BLaER1 treated with 17β-estradiol and CSF1 and Interleukin-3, amounts not matched to agents 10 nM and 100 nM (cell line): ENCODE data around the gene CREB1.
A peak's percentile ranks its signal among the peaks of the same experiment; 100 is the strongest.
"Not testable (repeated sequence)": the region's sequence is repeated elsewhere in the genome, so short reads cannot be mapped to it uniquely, and the experiment has no call there.

Source experiments
- H3K27ac ChIP-seq, 11 experiments: shearing (Covaris generic); formaldehyde crosslinking; 2 replicates each; pipeline ENCODE4 v1.8.1; 2022
- H3K27me3 ChIP-seq, 11 experiments: shearing (Covaris generic); formaldehyde crosslinking; 2 replicates each; pipeline ENCODE4 v1.8.1; 2022
- H3K36me3 ChIP-seq, 11 experiments: shearing (Covaris generic); formaldehyde crosslinking; 2 replicates each; pipeline ENCODE4 v1.8.1; 2022
- H3K4me1 ChIP-seq, 10 experiments: shearing (Covaris generic); formaldehyde crosslinking; 2 replicates each; pipeline ENCODE4 v1.8.1; 2022
- H3K4me2 ChIP-seq, 11 experiments: shearing (Covaris generic); formaldehyde crosslinking; 2 replicates each; pipeline ENCODE4 v1.8.1; 2022
- H3K4me3 ChIP-seq, 10 experiments: shearing (Covaris generic); formaldehyde crosslinking; 2 replicates each; pipeline ENCODE4 v1.8.1; 2022
- H3K9ac ChIP-seq, 11 experiments: shearing (Covaris generic); formaldehyde crosslinking; 2 replicates each; pipeline ENCODE4 v1.8.1; 2022
- H3K9me3 ChIP-seq, 11 experiments: shearing (Covaris generic); formaldehyde crosslinking; replicated peaks in 1 of 11; 2 replicates each; pipeline ENCODE4 v1.8.1; 2022
- H4K20me1 ChIP-seq, 11 experiments: shearing (Covaris generic); formaldehyde crosslinking; 2 replicates each; pipeline ENCODE4 v1.8.1; 2022
- Cebpa-rat ChIP-seq, 11 experiments: shearing (Covaris generic); IDR thresholded peaks; 2 replicates each; pipeline ENCODE4 v1.8.1; 2022

CREB1 gene

DNA sequence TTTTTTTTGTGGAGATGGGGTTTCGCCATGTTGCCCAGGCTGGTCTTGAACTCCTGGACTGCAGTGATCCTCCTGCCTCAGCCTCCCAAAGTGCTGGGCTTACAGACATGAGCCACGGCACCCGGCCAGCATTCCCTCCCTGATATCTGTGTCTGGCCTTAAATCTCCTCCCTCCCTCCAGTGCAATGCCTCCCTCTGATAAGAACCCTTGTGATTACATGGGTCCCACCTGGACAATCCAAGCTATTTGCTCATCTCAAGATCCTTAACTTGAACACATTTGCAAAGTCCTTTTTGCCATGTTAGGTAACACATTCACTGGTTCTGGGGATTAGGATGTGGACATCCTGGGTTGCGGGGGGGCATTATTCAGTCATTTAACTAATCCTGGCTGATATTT, 40.5 kb upstream of the CREB1 start:
- no peaks in the 10 kb centered on the region for H3K9me3 ChIP-seq
- H3K4me2 ChIP-seq: no peak overlapping the region
- H3K27me3 ChIP-seq: no peaks in the 10 kb centered on the region
- no peaks in the 10 kb centered on the region for H3K36me3 ChIP-seq
- H3K4me1 ChIP-seq: peaks cover 0 to 8% (median 0%) of the 10 kb centered on the region in 10 experiments; a peak in 2 of 20 replicates
- H3K9ac ChIP-seq: no peak overlapping the region
- H4K20me1 ChIP-seq: no peaks in the 10 kb centered on the region
- H3K27ac ChIP-seq: no peak overlapping the region
- no peak overlapping the region for H3K4me3 ChIP-seq
- TF ChIP-seq Cebpa-rat (IDR thresholded peaks at IDR 0.05): no peak

DNA sequence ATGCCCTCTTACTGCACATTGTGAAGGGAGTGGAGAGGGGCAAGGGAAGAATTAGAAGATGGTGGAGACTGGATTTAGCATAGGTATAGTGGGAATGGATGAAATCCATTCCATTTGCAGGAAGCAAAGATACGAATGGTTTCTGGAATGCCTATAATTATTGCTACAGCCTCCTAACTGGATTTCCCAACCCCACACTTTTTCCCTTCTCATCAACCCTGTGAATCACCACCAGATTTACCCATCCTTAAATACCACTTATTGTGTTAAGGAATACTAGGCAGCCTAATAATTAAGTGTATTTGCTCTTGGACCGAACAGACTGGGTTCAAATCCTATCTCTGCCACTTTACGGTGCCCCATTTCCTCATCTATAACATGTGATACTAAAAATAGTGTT, 39.3 kb upstream of the CREB1 start:
- Histone ChIP-seq H3K27ac (no peak overlapping the region), H3K36me3 (no peaks in the 10 kb centered on the region), H3K4me3 (no peak overlapping the region), H3K9me3 (no peaks in the 10 kb centered on the region), H3K4me2 (no peak overlapping the region), H3K27me3 (no peaks in the 10 kb centered on the region), H3K9ac (no peak overlapping the region), H4K20me1 (no peaks in the 10 kb centered on the region), H3K4me1 (peaks cover 0 to 8% (median 0%) of the 10 kb centered on the region in 10 experiments; a peak in 2 of 20 replicates)
- no peak for TF ChIP-seq Cebpa-rat (IDR thresholded peaks at IDR 0.05)

DNA sequence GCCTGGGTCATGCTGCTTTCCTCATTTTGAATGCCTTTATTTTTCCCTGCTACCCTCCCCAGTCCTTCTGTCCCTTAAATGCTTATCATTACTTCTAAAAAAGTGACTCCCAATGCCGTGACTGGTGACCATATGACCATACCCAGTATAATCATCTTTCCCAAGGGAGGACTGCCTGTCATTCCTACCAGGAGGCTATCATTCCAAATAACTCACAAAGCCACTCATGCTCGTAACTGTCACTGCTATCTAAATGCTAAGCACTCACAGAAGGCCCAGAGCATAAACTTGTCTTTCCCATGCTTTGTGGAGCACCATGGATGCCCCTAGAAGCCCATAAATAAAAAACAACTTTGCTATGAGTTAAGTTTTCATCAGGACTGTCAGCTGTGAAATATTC, 38.7 kb upstream of the CREB1 start:
- no peak overlapping the region for H3K4me3 ChIP-seq
- H3K4me2 ChIP-seq: no peak overlapping the region
- no peaks in the 10 kb centered on the region for H3K9me3 ChIP-seq
- no peaks in the 10 kb centered on the region for H4K20me1 ChIP-seq
- no peaks in the 10 kb centered on the region for H3K27me3 ChIP-seq
- TF ChIP-seq Cebpa-rat (IDR thresholded peaks at IDR 0.05): no peak
- no peak overlapping the region for H3K27ac ChIP-seq
- H3K4me1 ChIP-seq: peaks cover 0 to 8% (median 0%) of the 10 kb centered on the region in 10 experiments; a peak in 2 of 20 replicates
- H3K36me3 ChIP-seq: no peaks in the 10 kb centered on the region
- no peak overlapping the region for H3K9ac ChIP-seq

- Histone ChIP-seq H3K4me3 (no peak overlapping the region), H3K4me2 (no peak overlapping the region; a peak in 1 of 22 replicates), H3K9me3 (no peaks in the 10 kb centered on the region), H3K4me1 (peaks cover 0 to 8% (median 0%) of the 10 kb centered on the region in 10 experiments; a peak in 2 of 20 replicates), H3K36me3 (no peaks in the 10 kb centered on the region), H3K27ac (no peak overlapping the region), H3K27me3 (no peaks in the 10 kb centered on the region), H3K9ac (no peak overlapping the region), H4K20me1 (no peaks in the 10 kb centered on the region)
- no peak for TF ChIP-seq Cebpa-rat (IDR thresholded peaks at IDR 0.05)
Observed at GRCh38 chr2:207491956-207492355, 37.8 kb upstream of the CREB1 start.

GRCh38 chr2:207492461-207492860, 37.3 kb upstream of the CREB1 start:
- Histone ChIP-seq H3K27me3 (no peaks in the 10 kb centered on the region), H3K27ac (no peak overlapping the region), H3K36me3 (no peaks in the 10 kb centered on the region), H3K9ac (no peak overlapping the region), H3K4me3 (no peak overlapping the region), H3K9me3 (no peaks in the 10 kb centered on the region), H3K4me1 (peaks cover 0 to 9% (median 0%) of the 10 kb centered on the region in 10 experiments; a peak in 2 of 20 replicates), H3K4me2 (no peak overlapping the region; a peak in 1 of 22 replicates), H4K20me1 (no peaks in the 10 kb centered on the region)
- TF ChIP-seq Cebpa-rat (IDR thresholded peaks at IDR 0.05): no peak

DNA sequence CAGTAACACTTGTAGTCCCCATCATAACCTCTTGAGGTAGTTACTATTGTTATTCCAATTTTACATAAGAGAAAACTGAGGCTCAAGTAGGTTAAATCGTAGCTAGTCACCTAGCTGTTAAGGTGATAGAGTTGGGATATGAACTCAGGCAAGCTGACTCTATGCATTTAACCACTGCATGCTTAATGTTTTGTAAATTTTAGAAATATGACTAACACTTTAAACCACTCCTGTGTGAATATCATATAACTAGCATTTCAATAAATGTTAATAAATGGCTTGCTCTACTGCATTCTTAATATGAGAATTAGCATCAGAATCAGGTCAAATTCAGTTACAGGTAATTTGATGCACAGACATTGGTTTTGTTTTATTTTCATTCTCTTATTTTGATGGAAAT, 35.6 kb upstream of the CREB1 start:
- H3K9me3 ChIP-seq: no peaks in the 10 kb centered on the region
- H3K27me3 ChIP-seq: no peaks in the 10 kb centered on the region
- no peak overlapping the region for H3K27ac ChIP-seq
- H3K36me3 ChIP-seq: no peaks in the 10 kb centered on the region
- no peak overlapping the region for H3K4me3 ChIP-seq
- no peak overlapping the region for H3K9ac ChIP-seq
- H3K4me1 ChIP-seq: peaks cover 4 to 25% (median 8%) of the 10 kb centered on the region in 10 experiments
- no peak for TF ChIP-seq Cebpa-rat (IDR thresholded peaks at IDR 0.05)
- no peaks in the 10 kb centered on the region for H4K20me1 ChIP-seq
- no peak overlapping the region for H3K4me2 ChIP-seq

DNA sequence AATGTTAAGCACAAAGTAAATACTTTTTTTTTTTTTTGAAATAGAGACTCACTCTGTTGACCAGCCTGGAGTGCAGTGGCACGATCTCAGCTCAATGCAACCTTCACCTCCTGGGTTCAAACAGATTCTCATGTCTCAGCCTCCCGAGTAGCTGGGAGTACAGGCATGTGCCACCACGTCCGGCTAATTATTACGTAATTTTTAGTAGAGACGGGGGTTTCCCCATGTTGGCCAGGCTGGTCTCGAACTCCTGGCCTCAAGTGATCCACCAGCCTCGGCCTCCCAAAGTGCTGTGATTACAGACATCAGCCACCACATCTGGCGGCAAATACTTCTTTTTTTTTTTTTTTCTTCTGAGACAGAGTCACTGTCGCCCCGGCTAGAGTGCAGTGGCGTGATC, 32.8 kb upstream of the CREB1 start:
- H4K20me1 ChIP-seq, H3K27me3 ChIP-seq, H3K9ac ChIP-seq, H3K9me3 ChIP-seq, H3K36me3 ChIP-seq, H3K27ac ChIP-seq, H3K4me2 ChIP-seq, H3K4me3 ChIP-seq: not testable (repeated sequence)
- peaks cover 12 to 52% (median 23%) of the 10 kb centered on the region in 10 experiments for H3K4me1 ChIP-seq
- peak in 3 of 11 experiments; percentile 25 to 62 (median 59); a peak in 3 of 22 replicates for TF ChIP-seq Cebpa-rat (IDR thresholded peaks at IDR 0.05)

DNA sequence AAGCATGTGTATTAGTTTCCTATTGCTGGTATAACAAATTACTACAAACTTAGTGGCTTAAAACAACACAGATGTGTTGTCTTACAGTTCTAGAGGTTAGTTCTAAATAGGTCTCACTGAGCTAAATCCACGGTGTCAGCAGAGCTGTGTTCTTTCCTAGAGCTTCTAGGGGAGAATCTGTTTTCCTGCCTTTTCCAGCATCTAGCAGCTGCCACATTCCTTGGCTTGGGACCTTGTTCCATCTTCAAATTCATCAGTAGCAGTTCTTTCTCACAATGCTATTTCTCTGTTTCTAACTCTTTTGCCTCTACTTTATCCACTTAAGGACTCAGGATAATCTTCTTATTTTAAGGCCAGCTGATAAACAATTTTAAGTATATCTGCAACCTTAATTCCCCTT, 32.2 kb upstream of the CREB1 start:
- TF ChIP-seq Cebpa-rat (IDR thresholded peaks at IDR 0.05): no peak
- Histone ChIP-seq H3K4me3 (no peak overlapping the region), H4K20me1 (no peaks in the 10 kb centered on the region), H3K36me3 (no peaks in the 10 kb centered on the region), H3K4me1 (peaks cover 19 to 56% (median 29%) of the 10 kb centered on the region in 10 experiments), H3K27ac (peak overlapping the region in 2 of 11 experiments; percentile 86 to 89; a peak in 3 of 22 replicates), H3K9ac (peak overlapping the region in 1 of 11 experiments; percentile 17; a peak in 1 of 22 replicates), H3K4me2 (peak overlapping the region in 2 of 11 experiments; percentile 74 to 79; a peak in 4 of 22 replicates), H3K9me3 (no peaks in the 10 kb centered on the region), H3K27me3 (no peaks in the 10 kb centered on the region)

GRCh38 chr2:207498427-207498826, 31.3 kb upstream of the CREB1 start:
- H3K9me3 ChIP-seq: no peaks in the 10 kb centered on the region
- no peaks in the 10 kb centered on the region for H3K36me3 ChIP-seq
- no peaks in the 10 kb centered on the region for H4K20me1 ChIP-seq
- H3K4me1 ChIP-seq: peaks cover 27 to 60% (median 37%) of the 10 kb centered on the region in 10 experiments
- no peak overlapping the region for H3K4me3 ChIP-seq
- TF ChIP-seq Cebpa-rat (IDR thresholded peaks at IDR 0.05): no peak
- H3K27me3 ChIP-seq: no peaks in the 10 kb centered on the region
- H3K27ac ChIP-seq: peak overlapping the region in 3 of 11 experiments; percentile 79 to 89 (median 86); a peak in 6 of 22 replicates
- peak overlapping the region in 7 of 11 experiments; percentile 20 to 79 (median 67); a peak in 13 of 22 replicates for H3K4me2 ChIP-seq
- H3K9ac ChIP-seq: peak overlapping the region in 3 of 11 experiments; percentile 61 to 80 (median 64); a peak in 6 of 22 replicates

- peak overlapping the region in 3 of 11 experiments; percentile 61 to 80 (median 64); a peak in 6 of 22 replicates for H3K9ac ChIP-seq
- H3K27me3 ChIP-seq: no peaks in the 10 kb centered on the region
- TF ChIP-seq Cebpa-rat (IDR thresholded peaks at IDR 0.05): no peak
- H3K4me3 ChIP-seq: no peak overlapping the region
- peak overlapping the region; percentile 34 to 79 (median 51); a peak in 21 of 22 replicates for H3K4me2 ChIP-seq
- peaks cover 27 to 66% (median 38%) of the 10 kb centered on the region in 10 experiments for H3K4me1 ChIP-seq
- H3K9me3 ChIP-seq: no peaks in the 10 kb centered on the region
- H3K27ac ChIP-seq: peak overlapping the region in 5 of 11 experiments; percentile 13 to 89 (median 79); a peak in 7 of 22 replicates
- H3K36me3 ChIP-seq: no peaks in the 10 kb centered on the region
- H4K20me1 ChIP-seq: no peaks in the 10 kb centered on the region
Observed at GRCh38 chr2:207499114-207499513, 30.6 kb upstream of the CREB1 start.
